HCT116 (cell line): ENCODE measurements around the gene EFL1. TPM values are rescaled to one million over a fixed set of nuclear protein-coding genes. Genes with fewer than 3 reads are reported as not detected.

ENCODE experiments used
- ATAC-seq: fragments of 200-7000 bp; cut with Tn5 transposase; 2 replicates; pipeline ENCODE4 v1.9.1; 2020; ENCODE audit warnings: mild to moderate bottlenecking, moderate library complexity
- BruUV-seq: library from RNA; stranded (reverse); fragments of 400-500 nt; replicated peaks from 2 replicates; lab custom pipeline; 2021; lab: Mats Ljungman, UMichigan
- CTCF ChIA-PET: fragments of 300-600 bp; sonication (Branson Sonifier 250); formaldehyde crosslinking; loops from one replicate; lab custom pipeline; 2021; ENCODE audit warnings: antibody characterized with exemption; lab: Charles Lee
- POLR2A ChIA-PET: fragments of 300-600, 350-600 bp; sonication (Branson Sonifier 250); formaldehyde crosslinking; loops from one replicate; lab custom pipeline; 2021; ENCODE audit warnings: antibody characterized with exemption; lab: Charles Lee
- RAD21 ChIA-PET, 2 experiments: fragments of 300-600 bp; sonication (Branson Sonifier 250); formaldehyde crosslinking; loops; one replicate each; lab custom pipeline; 2023; ENCODE audit warnings: low total read pairs in 2 of 2; ENCODE audit not compliant: uncharacterized antibody in 2 of 2, unreplicated experiment in 2 of 2, low non-redundant PET in 1 of 2; lab: Charles Lee
- DNase-seq: peaks from one replicate; pipeline ENCODE4 v3.0.0-alpha.2; 2010; ENCODE audit warnings: low read depth, low spot score
- H2AFZ ChIP-seq: fragments of 200-600 bp; shearing (Covaris generic), sonication (generic); 2 replicates; pipeline ENCODE4 v1.6.1; 2017; ENCODE audit warnings: low read depth, mixed run types, mixed read lengths, antibody characterized with exemption, low read length; ENCODE audit not compliant: poor library complexity, severe bottlenecking
- H3K27ac ChIP-seq: 2 replicates; pipeline ENCODE4 v1.5.1; 2012; ENCODE audit warnings: low read depth, low read length
- H3K27me3 ChIP-seq: fragments of 200-600 bp; sonication (generic); 2 replicates; pipeline ENCODE4 v1.6.1; 2016; ENCODE audit warnings: mixed run types, low read length, mixed read lengths; ENCODE audit not compliant: insufficient read depth
- H3K36me3 ChIP-seq, 2 experiments: fragments of 200-500 bp in 1 of 2; fragments of 200-600 bp in 1 of 2; sonication (Bioruptor generic) in 1 of 2; sonication (generic) in 1 of 2; 2 replicates each; pipeline versions ENCODE4 v1.5.1 to v1.6.1; 2014 to 2016; ENCODE audit warnings: low read length in 2 of 2, inconsistent platforms in 1 of 2, mixed read lengths in 1 of 2, mixed run types in 1 of 2; ENCODE audit not compliant: insufficient read depth in 2 of 2, control insufficient read depth in 1 of 2
- H3K4me1 ChIP-seq, 2 experiments: fragments of 200-600 bp in 1 of 2; sonication (generic) in 1 of 2; 2 replicates each; pipeline versions ENCODE4 v1.5.1 to v1.6.1; 2012 to 2017; ENCODE audit warnings: low read length in 2 of 2, inconsistent platforms in 1 of 2, mild to moderate bottlenecking in 1 of 2, mixed read lengths in 1 of 2, mixed run types in 1 of 2, moderate library complexity in 1 of 2; ENCODE audit not compliant: insufficient read depth in 2 of 2, control insufficient read depth in 1 of 2
- H3K4me2 ChIP-seq: fragments of 200-600 bp; sonication (generic); 2 replicates; pipeline ENCODE4 v1.6.1; 2017; ENCODE audit warnings: mixed run types, low read length, mixed read lengths
- H3K4me3 ChIP-seq, 2 experiments: fragments of 200-600 bp in 1 of 2; sonication (generic) in 1 of 2; replicated peaks in 1 of 2; 2 replicates each; pipeline ENCODE4 v1.5.1; 2011 to 2016; ENCODE audit warnings: low read length in 2 of 2, control low read depth in 1 of 2, low read depth in 1 of 2, mild to moderate bottlenecking in 1 of 2, mixed read lengths in 1 of 2, mixed run types in 1 of 2
- H3K79me2 ChIP-seq: fragments of 200-600 bp; sonication (generic); 2 replicates; pipeline ENCODE4 v1.6.1; 2017; ENCODE audit warnings: mild to moderate bottlenecking, mixed run types, low read length, moderate library complexity, mixed read lengths; ENCODE audit not compliant: insufficient read depth
- H3K9ac ChIP-seq: fragments of 200-600 bp; sonication (generic); 2 replicates; pipeline ENCODE4 v1.6.1; 2016; ENCODE audit warnings: low read length, mixed read lengths
- H3K9me2 ChIP-seq: fragments of 200-600 bp; sonication (generic), shearing (Covaris generic); 2 replicates; pipeline ENCODE4 v1.6.1; 2017; ENCODE audit warnings: mixed run types, mild to moderate bottlenecking, moderate library complexity; ENCODE audit not compliant: insufficient read depth
- H3K9me3 ChIP-seq, 2 experiments: fragments of 200-500 bp in 1 of 2; fragments of 200-600 bp in 1 of 2; sonication (Bioruptor generic) in 1 of 2; sonication (generic) in 1 of 2; 2 replicates each; pipeline ENCODE4 v1.6.1; 2014 to 2017; ENCODE audit warnings: low read length in 2 of 2, mixed read lengths in 2 of 2, inconsistent platforms in 1 of 2, low read depth in 1 of 2, mild to moderate bottlenecking in 1 of 2, mixed run types in 1 of 2, moderate library complexity in 1 of 2; ENCODE audit not compliant: control insufficient read depth in 1 of 2, insufficient read depth in 1 of 2
- H4K20me1 ChIP-seq: fragments of 200-600 bp; sonication (generic), shearing (Covaris generic); 2 replicates; pipeline ENCODE4 v1.6.1; 2017; ENCODE audit warnings: mixed run types, mild to moderate bottlenecking, moderate library complexity; ENCODE audit not compliant: insufficient read depth
- CBX3 ChIP-seq: IDR thresholded peaks from 2 replicates; pipeline ENCODE4 v1.6.1; 2012; ENCODE audit warnings: low read depth
- CEBPB ChIP-seq: IDR thresholded peaks from 2 replicates; pipeline ENCODE4 v1.6.1; 2012; ENCODE audit warnings: low read depth
- EGR1 ChIP-seq: IDR thresholded peaks from 2 replicates; pipeline ENCODE4 v1.6.1; 2012; ENCODE audit warnings: low read depth
- ELF1 ChIP-seq: IDR thresholded peaks from 2 replicates; pipeline ENCODE4 v1.6.1; 2012; ENCODE audit warnings: low read depth, borderline replicate concordance
- EZH2 ChIP-seq: fragments of 200-600 bp; sonication (generic); IDR thresholded peaks from 2 replicates; pipeline ENCODE4 v1.6.1; 2017; ENCODE audit warnings: antibody characterized with exemption, mixed run types
- FOSL1 ChIP-seq: IDR thresholded peaks from 2 replicates; pipeline ENCODE4 v1.6.1; 2012; ENCODE audit warnings: low read depth
- JUND ChIP-seq: IDR thresholded peaks from 2 replicates; pipeline ENCODE4 v1.6.1; 2012
- POLR2A ChIP-seq: IDR thresholded peaks from 2 replicates; pipeline ENCODE4 v1.7.0; 2011; ENCODE audit warnings: borderline replicate concordance; ENCODE audit not compliant: insufficient read depth, insufficient read length; ENCODE audit errors: extremely low read depth
- POLR2AphosphoS5 ChIP-seq: IDR thresholded peaks from 2 replicates; pipeline ENCODE4 v1.6.1; 2011; ENCODE audit warnings: mild to moderate bottlenecking, low read depth, low read length, moderate library complexity
- RAD21 ChIP-seq: IDR thresholded peaks from 2 replicates; pipeline ENCODE4 v1.6.1; 2012; ENCODE audit warnings: low read depth, mild to moderate bottlenecking
- SIN3A ChIP-seq: IDR thresholded peaks from 2 replicates; pipeline ENCODE4 v1.6.1; 2012; ENCODE audit warnings: low read depth
- SP1 ChIP-seq: IDR thresholded peaks from 2 replicates; pipeline ENCODE4 v1.6.1; 2012; ENCODE audit warnings: low read depth
- SRF ChIP-seq: IDR thresholded peaks from 2 replicates; pipeline ENCODE4 v1.6.1; 2012; ENCODE audit warnings: low read depth
- TCF7L2 ChIP-seq: IDR thresholded peaks from 2 replicates; pipeline ENCODE4 v1.7.0; 2011; ENCODE audit warnings: borderline replicate concordance, inconsistent platforms; ENCODE audit not compliant: insufficient read depth, insufficient read length; ENCODE audit errors: extremely low read depth
- YY1 ChIP-seq: IDR thresholded peaks from 2 replicates; pipeline ENCODE4 v1.6.1; 2011; ENCODE audit warnings: low read length, low read depth, moderate library complexity, mild to moderate bottlenecking; ENCODE audit not compliant: insufficient replicate concordance; ENCODE audit errors: extremely low read depth
- ZFX ChIP-seq: fragments of 450-650 bp; IDR thresholded peaks from 2 replicates; pipeline ENCODE4 v1.6.1; 2017
- ZNF274 ChIP-seq: fragments of 200-500 bp; sonication (Bioruptor generic); IDR thresholded peaks from 2 replicates; pipeline ENCODE4 v1.6.1; 2014; ENCODE audit warnings: mild to moderate bottlenecking, low read depth, low read length, inconsistent platforms
- intact Hi-C: fragments of 100-400 bp; cut with micrococcal nuclease; formaldehyde crosslinking; loops from 2 replicates; pipeline ENCODE4 v1.10.0; 2022
- total RNA-seq: library from RNA; stranded (reverse); gene quantifications from one replicate; pipeline ENCODE4 v1.2.1, GENCODE V29; 2021; ENCODE audit not compliant: unreplicated experiment
- TF ChIP-seq, protein P1 (sequence below): IDR thresholded peaks from 2 replicates; pipeline ENCODE4 v1.6.1; 2012
- TF ChIP-seq, protein P2 (sequence below): IDR thresholded peaks from 2 replicates; pipeline ENCODE4 v1.6.1; 2011; ENCODE audit warnings: mild to moderate bottlenecking, low read length, moderate library complexity; ENCODE audit not compliant: insufficient replicate concordance; ENCODE audit errors: extremely low read depth
- TF ChIP-seq, protein P3 (sequence below): IDR thresholded peaks from 2 replicates; pipeline ENCODE4 v1.6.1; 2012; ENCODE audit warnings: low read depth

The EFL1 gene
- total RNA-seq, 1 experiment from 2014 or later, result 12.7 TPM

DNA sequence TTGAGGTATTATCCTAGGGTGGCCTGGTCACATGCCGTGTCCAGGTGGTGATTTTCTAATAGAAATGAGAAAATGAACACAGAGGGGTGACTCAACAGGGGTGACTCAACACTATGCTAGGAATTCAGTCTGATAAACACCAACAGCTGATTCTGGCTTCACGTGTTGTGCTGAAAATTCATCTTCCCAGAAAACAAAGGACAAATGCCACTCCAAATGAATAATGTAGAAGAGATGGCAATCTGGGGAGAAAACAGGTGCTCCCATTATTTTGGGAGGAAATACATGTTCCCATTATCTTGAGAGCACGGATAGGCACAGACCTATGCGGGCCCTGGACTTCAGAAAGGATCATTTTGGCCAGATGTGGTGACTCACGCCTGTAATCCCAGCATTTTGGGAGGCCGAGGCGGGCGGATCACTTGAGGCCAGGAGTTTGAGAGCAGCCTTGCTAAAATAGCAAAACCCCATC lies 115.5 kb downstream of the EFL1 start (continued):
- TF ChIP-seq, protein P1, sequence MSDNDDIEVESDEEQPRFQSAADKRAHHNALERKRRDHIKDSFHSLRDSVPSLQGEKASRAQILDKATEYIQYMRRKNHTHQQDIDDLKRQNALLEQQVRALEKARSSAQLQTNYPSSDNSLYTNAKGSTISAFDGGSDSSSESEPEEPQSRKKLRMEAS, result peak; percentile 68
- TF ChIP-seq EGR1, result no peak

DNA sequence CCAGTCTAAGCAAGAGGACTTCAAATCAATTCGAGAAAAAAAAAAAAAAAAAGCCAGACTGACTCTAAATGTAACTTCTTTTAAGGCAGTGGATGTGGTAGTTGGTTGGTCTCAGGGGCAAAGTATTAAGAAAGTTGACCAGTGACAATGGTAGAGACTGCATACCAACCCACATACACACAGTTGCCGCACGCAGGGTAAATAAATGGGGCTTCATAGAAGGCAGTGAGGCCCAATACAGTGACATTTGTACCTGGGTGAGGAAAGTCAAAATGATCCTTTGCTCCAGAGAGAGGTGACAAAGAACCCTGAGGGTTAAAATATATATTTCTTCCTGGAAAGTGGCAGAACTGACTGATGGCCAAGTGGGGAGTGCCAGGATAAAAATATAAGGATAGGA lies 116.0 kb downstream of the EFL1 start:
- CTCF ChIA-PET, result interaction anchor here (2.9 kb wide), 1 partner anchor 38 kb away, joined by 10 read pairs; no protein-coding TSS in a partner anchor
- no peak; the same call in none of the 2 replicates for ATAC-seq
- H3K27ac ChIP-seq, result peak overlapping the region; percentile 29; the same call in 1 of the 2 replicates

More for the DNA sequence above, 116.0 kb downstream of the EFL1 start:
- no TSS peak for BruUV-seq
- peaks cover 18 to 27% of the 10 kb centered on the region in 2 experiments for H3K4me1 ChIP-seq
- no peaks in the 10 kb centered on the region for H3K9me3 ChIP-seq
- intact Hi-C loops, result no loop called here
- no peak overlapping the region for H2AFZ ChIP-seq
- POLR2A ChIA-PET, result no interaction called here
- RAD21 ChIA-PET, result no interaction called here
- H3K4me3 ChIP-seq, result no peak overlapping the region
- no peaks in the 10 kb centered on the region for H3K9me2 ChIP-seq
- no peaks in the 10 kb centered on the region for H3K79me2 ChIP-seq
- H3K4me2 ChIP-seq, result peak overlapping the region; percentile 47
- H3K9ac ChIP-seq, result no peak overlapping the region
- TF ChIP-seq SRF (no peak), ELF1 (no peak), SP1 (no peak), TCF7L2 (no peak), EGR1 (no peak), SIN3A (no peak), YY1 (no peak), EZH2 (no peak), ZNF274 (no peak), RAD21 (no peak), POLR2AphosphoS5 (no peak), CEBPB (no peak), ZFX (no peak), JUND (no peak), POLR2A (no peak), CBX3 (no peak), FOSL1 (no peak)
- TF ChIP-seq, protein P2, sequence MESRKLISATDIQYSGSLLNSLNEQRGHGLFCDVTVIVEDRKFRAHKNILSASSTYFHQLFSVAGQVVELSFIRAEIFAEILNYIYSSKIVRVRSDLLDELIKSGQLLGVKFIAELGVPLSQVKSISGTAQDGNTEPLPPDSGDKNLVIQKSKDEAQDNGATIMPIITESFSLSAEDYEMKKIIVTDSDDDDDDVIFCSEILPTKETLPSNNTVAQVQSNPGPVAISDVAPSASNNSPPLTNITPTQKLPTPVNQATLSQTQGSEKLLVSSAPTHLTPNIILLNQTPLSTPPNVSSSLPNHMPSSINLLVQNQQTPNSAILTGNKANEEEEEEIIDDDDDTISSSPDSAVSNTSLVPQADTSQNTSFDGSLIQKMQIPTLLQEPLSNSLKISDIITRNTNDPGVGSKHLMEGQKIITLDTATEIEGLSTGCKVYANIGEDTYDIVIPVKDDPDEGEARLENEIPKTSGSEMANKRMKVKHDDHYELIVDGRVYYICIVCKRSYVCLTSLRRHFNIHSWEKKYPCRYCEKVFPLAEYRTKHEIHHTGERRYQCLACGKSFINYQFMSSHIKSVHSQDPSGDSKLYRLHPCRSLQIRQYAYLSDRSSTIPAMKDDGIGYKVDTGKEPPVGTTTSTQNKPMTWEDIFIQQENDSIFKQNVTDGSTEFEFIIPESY, result no peak
- TF ChIP-seq, protein P1, result no peak
- TF ChIP-seq, protein P3, sequence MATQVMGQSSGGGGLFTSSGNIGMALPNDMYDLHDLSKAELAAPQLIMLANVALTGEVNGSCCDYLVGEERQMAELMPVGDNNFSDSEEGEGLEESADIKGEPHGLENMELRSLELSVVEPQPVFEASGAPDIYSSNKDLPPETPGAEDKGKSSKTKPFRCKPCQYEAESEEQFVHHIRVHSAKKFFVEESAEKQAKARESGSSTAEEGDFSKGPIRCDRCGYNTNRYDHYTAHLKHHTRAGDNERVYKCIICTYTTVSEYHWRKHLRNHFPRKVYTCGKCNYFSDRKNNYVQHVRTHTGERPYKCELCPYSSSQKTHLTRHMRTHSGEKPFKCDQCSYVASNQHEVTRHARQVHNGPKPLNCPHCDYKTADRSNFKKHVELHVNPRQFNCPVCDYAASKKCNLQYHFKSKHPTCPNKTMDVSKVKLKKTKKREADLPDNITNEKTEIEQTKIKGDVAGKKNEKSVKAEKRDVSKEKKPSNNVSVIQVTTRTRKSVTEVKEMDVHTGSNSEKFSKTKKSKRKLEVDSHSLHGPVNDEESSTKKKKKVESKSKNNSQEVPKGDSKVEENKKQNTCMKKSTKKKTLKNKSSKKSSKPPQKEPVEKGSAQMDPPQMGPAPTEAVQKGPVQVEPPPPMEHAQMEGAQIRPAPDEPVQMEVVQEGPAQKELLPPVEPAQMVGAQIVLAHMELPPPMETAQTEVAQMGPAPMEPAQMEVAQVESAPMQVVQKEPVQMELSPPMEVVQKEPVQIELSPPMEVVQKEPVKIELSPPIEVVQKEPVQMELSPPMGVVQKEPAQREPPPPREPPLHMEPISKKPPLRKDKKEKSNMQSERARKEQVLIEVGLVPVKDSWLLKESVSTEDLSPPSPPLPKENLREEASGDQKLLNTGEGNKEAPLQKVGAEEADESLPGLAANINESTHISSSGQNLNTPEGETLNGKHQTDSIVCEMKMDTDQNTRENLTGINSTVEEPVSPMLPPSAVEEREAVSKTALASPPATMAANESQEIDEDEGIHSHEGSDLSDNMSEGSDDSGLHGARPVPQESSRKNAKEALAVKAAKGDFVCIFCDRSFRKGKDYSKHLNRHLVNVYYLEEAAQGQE, result no peak
- no peaks in the 10 kb centered on the region for H3K36me3 ChIP-seq
- H4K20me1 ChIP-seq, result no peaks in the 10 kb centered on the region
- no peaks in the 10 kb centered on the region for H3K27me3 ChIP-seq
- no peak for DNase-seq
